Omental fat pad (tissue), 4 donors: ENCODE data around the gene TTC7B. TPM values are rescaled to one million over a fixed set of nuclear protein-coding genes. Genes with fewer than 3 reads are reported as not detected.

ENCODE experiments used
- ATAC-seq: fragments of 150-250 bp; one replicate; pipeline ENCODE4 v1.9.1; 2016; ENCODE audit warnings: mild to moderate bottlenecking, moderate library complexity; ENCODE audit not compliant: low FRiP score
- DNase-seq: peaks from one replicate; pipeline ENCODE4 v3.0.0-alpha.2; 2019; ENCODE audit warnings: low spot score
- total RNA-seq, 4 donors: library from RNA; depleted of rRNA; stranded (reverse); fragments of >200 nt; gene quantifications; one replicate each; pipeline ENCODE4 v1.1.0, GENCODE V29; 2016
- TF ChIP-seq, protein P1 (sequence below), 3 donors: fragments of 450-650 bp; IDR thresholded peaks; one replicate each; pipeline ENCODE4 v1.5.1; 2016 to 2017; ENCODE audit warnings: antibody characterized with exemption in 3 of 3, mild to moderate bottlenecking in 3 of 3, moderate library complexity in 2 of 3

Gene TTC7B
- total RNA-seq, 4 donors from 2014 or later = 31.9 to 56.3 (median 38.4) TPM

DNA sequence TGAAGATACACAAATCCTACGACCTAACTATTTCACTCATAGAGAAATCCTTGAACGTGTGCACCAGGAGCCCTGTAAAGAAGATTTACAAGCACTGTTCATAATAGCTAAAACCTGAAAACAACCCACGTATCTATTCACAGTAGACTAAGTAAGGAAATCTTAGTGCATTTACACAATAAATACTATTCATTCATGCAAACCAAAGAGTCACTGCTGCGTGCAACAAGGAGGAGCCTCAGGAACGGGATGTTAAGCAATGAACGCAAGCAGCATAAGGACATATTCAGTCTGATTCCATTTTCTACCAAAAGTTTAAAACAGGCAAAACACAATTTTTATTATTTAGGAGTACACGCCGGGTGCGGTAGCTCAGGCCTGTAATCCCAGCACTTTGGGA is 176.6 kb downstream of the TTC7B start:
- ATAC-seq (no peak), DNase-seq (no peak)
- TF ChIP-seq, protein P1, sequence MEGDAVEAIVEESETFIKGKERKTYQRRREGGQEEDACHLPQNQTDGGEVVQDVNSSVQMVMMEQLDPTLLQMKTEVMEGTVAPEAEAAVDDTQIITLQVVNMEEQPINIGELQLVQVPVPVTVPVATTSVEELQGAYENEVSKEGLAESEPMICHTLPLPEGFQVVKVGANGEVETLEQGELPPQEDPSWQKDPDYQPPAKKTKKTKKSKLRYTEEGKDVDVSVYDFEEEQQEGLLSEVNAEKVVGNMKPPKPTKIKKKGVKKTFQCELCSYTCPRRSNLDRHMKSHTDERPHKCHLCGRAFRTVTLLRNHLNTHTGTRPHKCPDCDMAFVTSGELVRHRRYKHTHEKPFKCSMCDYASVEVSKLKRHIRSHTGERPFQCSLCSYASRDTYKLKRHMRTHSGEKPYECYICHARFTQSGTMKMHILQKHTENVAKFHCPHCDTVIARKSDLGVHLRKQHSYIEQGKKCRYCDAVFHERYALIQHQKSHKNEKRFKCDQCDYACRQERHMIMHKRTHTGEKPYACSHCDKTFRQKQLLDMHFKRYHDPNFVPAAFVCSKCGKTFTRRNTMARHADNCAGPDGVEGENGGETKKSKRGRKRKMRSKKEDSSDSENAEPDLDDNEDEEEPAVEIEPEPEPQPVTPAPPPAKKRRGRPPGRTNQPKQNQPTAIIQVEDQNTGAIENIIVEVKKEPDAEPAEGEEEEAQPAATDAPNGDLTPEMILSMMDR (IDR thresholded peaks at IDR 0.05) = no peak

DNA sequence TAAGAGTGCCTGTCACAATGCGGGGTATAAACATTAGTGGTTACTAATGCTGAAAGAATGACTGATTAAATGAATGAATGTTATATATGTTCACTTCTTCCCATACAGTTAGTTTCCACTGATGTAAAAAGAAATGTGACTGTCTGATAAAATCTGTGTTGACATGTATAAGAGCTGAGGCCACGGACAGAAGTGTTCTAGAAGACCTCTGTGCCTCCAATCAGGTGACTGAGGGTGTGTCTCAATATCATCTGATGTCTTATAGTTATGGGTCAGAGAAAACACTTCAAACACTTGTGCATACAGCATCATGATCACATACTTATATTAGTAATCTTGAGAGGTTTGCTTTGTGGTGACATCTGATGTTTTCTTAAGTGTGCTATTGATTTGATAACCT is 183.4 kb downstream of the TTC7B start:
- TF ChIP-seq, protein P1 (IDR thresholded peaks at IDR 0.05) = no peak
- ATAC-seq (no peak), DNase-seq (no peak)

DNA sequence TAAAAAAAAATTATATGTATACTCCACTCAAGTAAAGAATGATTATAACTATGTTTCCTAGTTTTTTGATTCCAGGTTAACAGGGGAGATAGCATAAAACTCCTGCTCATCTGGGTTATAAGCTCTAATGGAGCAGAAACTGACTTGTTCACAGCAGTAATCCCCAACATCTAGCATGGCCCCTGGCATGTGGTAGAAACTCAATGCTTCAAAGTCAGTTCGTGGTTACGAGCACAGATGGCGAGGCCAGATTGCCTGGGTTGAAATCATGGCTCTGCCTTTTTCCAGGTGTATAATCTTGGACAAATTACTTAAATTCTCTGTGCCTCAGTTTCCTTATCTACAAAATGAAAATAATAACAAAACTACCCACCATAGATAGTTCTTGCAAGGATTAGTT is 183.8 kb downstream of the TTC7B start:
- TF ChIP-seq, protein P1 (IDR thresholded peaks at IDR 0.05) = no peak
- no peak for DNase-seq
- no peak for ATAC-seq

DNA sequence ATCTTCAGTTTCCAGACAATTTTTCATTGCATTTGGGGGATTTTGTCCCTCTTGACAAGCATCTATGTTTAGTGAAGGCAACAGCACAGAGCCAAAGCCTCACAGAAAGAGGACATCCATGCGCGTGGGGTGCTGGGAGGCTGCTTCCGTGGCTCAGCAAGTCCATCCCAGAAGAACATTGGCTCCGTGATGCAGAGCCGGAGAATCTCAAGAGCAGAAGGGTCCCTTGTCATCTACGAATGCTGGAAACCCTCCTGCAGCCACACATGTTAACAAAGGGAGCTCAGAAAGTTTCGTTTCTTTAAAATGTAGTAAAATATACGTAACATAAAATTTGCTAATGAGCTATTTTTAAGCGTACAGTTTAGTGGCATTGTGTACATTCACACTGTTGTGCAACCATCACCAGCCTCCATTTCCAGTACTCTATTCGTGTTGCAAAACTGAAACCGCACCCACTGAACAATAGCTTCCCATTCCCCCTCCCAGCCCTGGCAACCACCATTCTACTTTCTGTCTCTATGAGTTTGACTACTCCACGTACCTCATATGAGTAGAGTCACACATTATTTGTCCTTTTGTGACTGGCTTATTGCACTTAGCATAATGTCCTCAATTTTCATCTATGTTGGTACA is 185.9 kb downstream of the TTC7B start:
- TF ChIP-seq, protein P1 (IDR thresholded peaks at IDR 0.05) = no peak
- ATAC-seq = no peak
- no peak for DNase-seq

DNA sequence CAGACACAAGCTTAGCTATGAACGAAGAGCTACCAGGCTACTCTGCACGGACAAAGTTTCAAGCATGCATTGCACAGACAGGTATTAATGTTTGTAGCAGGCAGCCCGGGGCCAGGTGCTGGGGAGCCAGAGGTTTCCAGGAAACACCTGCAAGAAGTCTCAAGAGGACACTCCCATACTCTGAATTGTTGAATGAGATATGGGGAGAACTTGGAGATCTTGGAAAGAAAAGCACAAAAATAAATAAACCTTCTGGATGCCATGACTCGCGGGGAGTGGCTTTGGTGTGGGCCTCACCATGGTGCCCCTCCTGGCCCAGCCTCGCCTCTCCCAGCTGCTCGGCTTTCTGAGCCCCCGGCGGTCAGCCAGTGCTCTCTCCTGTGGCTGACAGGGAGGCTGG is 186.8 kb downstream of the TTC7B start:
- ATAC-seq = no peak

DNA sequence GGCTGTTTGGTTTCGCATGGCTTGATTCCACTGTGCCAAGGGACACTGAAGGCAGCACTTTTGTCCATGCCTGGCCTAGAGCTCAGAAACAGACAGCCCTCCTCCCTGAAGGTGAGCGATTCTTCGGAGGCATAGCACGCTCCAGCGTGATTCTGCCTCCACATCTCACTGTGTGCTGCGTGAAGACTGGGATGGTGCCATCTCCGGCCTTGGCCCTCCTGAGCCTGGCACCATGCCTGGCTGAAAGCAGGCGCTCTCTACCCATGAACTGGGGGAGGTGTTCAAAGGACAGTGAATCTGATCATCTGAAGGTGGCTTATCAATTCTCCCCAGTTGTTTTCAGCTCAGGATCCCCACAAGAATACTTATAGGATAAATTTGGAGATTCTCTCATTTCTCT is 187.4 kb downstream of the TTC7B start:
- TF ChIP-seq, protein P1 (IDR thresholded peaks at IDR 0.05) = no peak
- ATAC-seq (no peak), DNase-seq (no peak)

More for the DNA sequence above, 186.8 kb downstream of the TTC7B start:
- no peak for DNase-seq
- TF ChIP-seq, protein P1 (IDR thresholded peaks at IDR 0.05) = no peak

DNA sequence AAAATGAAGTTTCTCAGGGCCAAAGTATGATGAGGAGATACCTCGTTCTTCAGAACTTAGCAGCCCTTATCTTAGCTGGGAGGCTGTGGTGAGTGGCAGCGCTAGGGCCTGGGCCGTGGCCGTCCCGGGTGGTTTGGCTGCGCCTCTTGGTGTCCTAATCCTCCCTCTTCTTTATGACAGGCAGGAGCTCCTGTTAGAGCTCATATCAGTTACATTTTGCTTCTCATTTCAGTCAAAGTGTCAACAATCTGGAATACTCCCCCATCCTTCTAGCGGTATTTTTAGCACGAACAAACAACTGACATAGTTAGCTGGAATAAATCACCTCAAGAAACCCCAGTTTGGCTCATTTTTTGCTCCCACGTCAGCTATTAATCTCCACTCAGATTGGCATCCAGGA is 188.8 kb downstream of the TTC7B start:
- DNase-seq (no peak), ATAC-seq (no peak)
- TF ChIP-seq, protein P1 (IDR thresholded peaks at IDR 0.05) = no peak
